SK-N-SH (cell line): ENCODE measurements around the gene TMPRSS11E. TPM values are rescaled to one million over a fixed set of nuclear protein-coding genes. Genes with fewer than 3 reads are reported as not detected.

Experiments used
- CTCF ChIA-PET: fragments of 300-600, 350-600 bp; formaldehyde crosslinking; extraction: SDS; loops from one replicate; lab custom pipeline; 2021; lab: Yijun Ruan, JAX
- POLR2A ChIA-PET: fragments of 350-600 bp; sonication (Branson Sonifier 250); formaldehyde crosslinking; extraction: SDS; loops from one replicate; lab custom pipeline; 2020; ENCODE audit warnings: antibody characterized with exemption, inconsistent platforms; lab: Yijun Ruan, JAX
- DNase-seq: peaks from one replicate; pipeline ENCODE4 v3.0.0; 2012
- H2AFZ ChIP-seq: fragments of 200-600 bp; sonication (generic); 2 replicates; pipeline ENCODE4 v1.8.1; 2016; ENCODE audit warnings: antibody characterized with exemption, mild to moderate bottlenecking, low read depth
- H3F3A ChIP-seq: fragments of 200-600 bp; sonication (generic); replicated peaks from 2 replicates; pipeline ENCODE3; 2016; ENCODE audit warnings: antibody characterized with exemption, mild to moderate bottlenecking; ENCODE audit not compliant: insufficient read depth
- H3K27ac ChIP-seq, 2 experiments: fragments of 200-500 bp in 1 of 2; fragments of 200-600 bp in 1 of 2; sonication (Bioruptor generic) in 1 of 2; sonication (generic), shearing (Covaris generic) in 1 of 2; 2 replicates each; pipeline versions ENCODE4 v1.5.1 to v1.6.1; 2014 to 2016; ENCODE audit warnings: low read depth in 2 of 2, inconsistent platforms in 1 of 2, low read length in 1 of 2, mild to moderate bottlenecking in 1 of 2, mixed read lengths in 1 of 2
- H3K27me3 ChIP-seq: fragments of 200-600 bp; sonication (generic), shearing (Covaris generic); 2 replicates; pipeline ENCODE4 v1.6.1; 2016; ENCODE audit warnings: mixed run types; ENCODE audit not compliant: insufficient read depth
- H3K36me3 ChIP-seq, 2 experiments: fragments of 200-500 bp in 1 of 2; fragments of 200-600 bp in 1 of 2; sonication (Bioruptor generic) in 1 of 2; sonication (generic) in 1 of 2; replicated peaks in 1 of 2; 2 replicates each; pipeline versions ENCODE3 to v1.5.1; 2014 to 2016; ENCODE audit warnings: low read length in 1 of 2, mild to moderate bottlenecking in 1 of 2; ENCODE audit not compliant: insufficient read depth in 2 of 2, control insufficient read depth in 1 of 2
- H3K4me1 ChIP-seq, 2 experiments: fragments of 200-500 bp in 1 of 2; fragments of 200-600 bp in 1 of 2; sonication (Bioruptor generic) in 1 of 2; sonication (generic), shearing (Covaris generic) in 1 of 2; 2 replicates each; pipeline versions ENCODE4 v1.5.1 to v1.6.1; 2014 to 2016; ENCODE audit warnings: low read depth in 1 of 2, low read length in 1 of 2, mixed run types in 1 of 2; ENCODE audit not compliant: insufficient read depth in 2 of 2, control insufficient read depth in 1 of 2
- H3K4me2 ChIP-seq: fragments of 200-600 bp; sonication (generic), shearing (Covaris generic); 2 replicates; pipeline ENCODE4 v1.6.1; 2017; ENCODE audit warnings: mixed run types
- H3K4me3 ChIP-seq, 2 experiments: fragments of 200-500 bp in 1 of 2; fragments of 200-600 bp in 1 of 2; sonication (Bioruptor generic) in 1 of 2; sonication (generic), shearing (Covaris generic) in 1 of 2; 2 replicates each; pipeline versions ENCODE4 v1.5.1 to v1.8.1; 2014 to 2016; ENCODE audit warnings: low read depth in 2 of 2, inconsistent platforms in 1 of 2, low read length in 1 of 2, mild to moderate bottlenecking in 1 of 2, mixed read lengths in 1 of 2, moderate library complexity in 1 of 2
- H3K79me2 ChIP-seq: fragments of 200-600 bp; sonication (generic); 2 replicates; pipeline ENCODE4 v1.8.1; 2017; ENCODE audit warnings: mild to moderate bottlenecking; ENCODE audit not compliant: insufficient read depth
- H3K9ac ChIP-seq: fragments of 200-600 bp; sonication (generic); 2 replicates; pipeline ENCODE4 v1.6.1; 2017; ENCODE audit warnings: mixed run types
- H3K9me2 ChIP-seq: fragments of 200-600 bp; sonication (generic); 2 replicates; pipeline ENCODE4 v1.6.1; 2017; ENCODE audit warnings: mixed run types
- H3K9me3 ChIP-seq: fragments of 200-600 bp; sonication (generic); 2 replicates; pipeline ENCODE4 v1.6.1; 2017; ENCODE audit warnings: mixed run types, mild to moderate bottlenecking, moderate library complexity
- H4K20me1 ChIP-seq: fragments of 200-600 bp; sonication (generic); 2 replicates; pipeline ENCODE4 v1.6.1; 2017; ENCODE audit warnings: mild to moderate bottlenecking, mixed run types; ENCODE audit not compliant: insufficient read depth
- CHD2 ChIP-seq: fragments of 150-350 bp; IDR thresholded peaks from 2 replicates; pipeline ENCODE4 v1.6.1; 2018; ENCODE audit warnings: low read length; ENCODE audit not compliant: partially characterized antibody
- EP300 ChIP-seq, 2 experiments: IDR thresholded peaks; 2 replicates each; pipeline versions ENCODE4 v1.4.0 to v1.6.1; 2012; ENCODE audit warnings: borderline replicate concordance in 1 of 2, low read depth in 1 of 2, low read length in 1 of 2
- FOSL2 ChIP-seq: IDR thresholded peaks from 2 replicates; pipeline ENCODE4 v1.4.0; 2012; ENCODE audit warnings: low read depth, mild to moderate bottlenecking, moderate library complexity, borderline replicate concordance
- FOXJ3 ChIP-seq: sonication (generic); formaldehyde crosslinking; IDR thresholded peaks from 2 replicates; pipeline ENCODE4 v1.5.1; 2020; ENCODE audit warnings: mild to moderate bottlenecking, missing genetic modification reagents
- GABPA ChIP-seq: IDR thresholded peaks from 2 replicates; pipeline ENCODE4 v1.4.0; 2012; ENCODE audit warnings: low read depth, mild to moderate bottlenecking
- GATA2 ChIP-seq: sonication (generic); formaldehyde crosslinking; IDR thresholded peaks from 2 replicates; pipeline ENCODE4 v1.5.0; 2020; ENCODE audit warnings: mild to moderate bottlenecking, missing genetic modification reagents
- JUND ChIP-seq: IDR thresholded peaks from 2 replicates; pipeline ENCODE4 v1.4.0; 2012
- MEF2A ChIP-seq: IDR thresholded peaks from 2 replicates; pipeline ENCODE4 v1.4.0; 2012; ENCODE audit warnings: low read depth, borderline replicate concordance
- NFIC ChIP-seq: IDR thresholded peaks from 2 replicates; pipeline ENCODE4 v1.4.0; 2012; ENCODE audit warnings: borderline replicate concordance
- NRF1 ChIP-seq: IDR thresholded peaks from 2 replicates; pipeline ENCODE4 v1.6.1; 2012; ENCODE audit warnings: low read depth, mild to moderate bottlenecking, low read length
- POLR2AphosphoS5 ChIP-seq: IDR thresholded peaks from 2 replicates; pipeline ENCODE4 v1.6.1; 2012; ENCODE audit warnings: low read depth, low read length
- RCOR1 ChIP-seq: fragments of 150-350 bp; IDR thresholded peaks from 2 replicates; pipeline ENCODE4 v1.6.1; 2017; ENCODE audit warnings: antibody characterized with exemption, low read length
- RFX5 ChIP-seq: IDR thresholded peaks from 2 replicates; pipeline ENCODE4 v1.6.1; 2012; ENCODE audit warnings: mild to moderate bottlenecking, improper control_type of control experiment, low read length
- RXRA ChIP-seq: IDR thresholded peaks from 2 replicates; pipeline ENCODE4 v1.4.0; 2012; ENCODE audit warnings: low read depth, mild to moderate bottlenecking, borderline replicate concordance
- SMC3 ChIP-seq: IDR thresholded peaks from 2 replicates; pipeline ENCODE4 v1.6.1; 2012; ENCODE audit warnings: low read depth, low read length, improper control_type of control experiment
- YY1 ChIP-seq: IDR thresholded peaks from 2 replicates; pipeline ENCODE4 v1.4.0; 2012; ENCODE audit warnings: low read depth, mild to moderate bottlenecking
- whole genome bisulfite sequencing: methylation state at CpG from one replicate; pipeline ENCODE4 v1.1.6; 2017; ENCODE audit warnings: low lambda C conversion rate; 5-methylcytosine and 5-hydroxymethylcytosine counted together
- polyA plus RNA-seq, 3 experiments: library from polyadenylated mRNA; depleted of rRNA; stranded (reverse); fragments of >200 nt; gene quantifications; 2 replicates each; pipeline ENCODE4 v1.2.3, GENCODE V29; 2012
- TF ChIP-seq, protein P1 (sequence below): fragments of 150-350 bp; IDR thresholded peaks from 2 replicates; pipeline ENCODE4 v1.6.1; 2017; ENCODE audit warnings: antibody characterized with exemption, low read length, low read depth, borderline replicate concordance
- TF ChIP-seq, protein P2 (sequence below): IDR thresholded peaks from 2 replicates; pipeline ENCODE4 v1.6.1; 2012; ENCODE audit warnings: mild to moderate bottlenecking, low read depth, low read length, moderate library complexity
- TF ChIP-seq, protein P3 (sequence below): fragments of 150-350 bp; IDR thresholded peaks from 2 replicates; pipeline ENCODE4 v1.6.1; 2016; ENCODE audit warnings: mild to moderate bottlenecking, low read depth, low read length

The TMPRSS11E gene
- polyA plus RNA-seq, 1 of the 3 experiments (the other 2 are of a cell fraction): not detected

- POLR2A ChIA-PET: no interaction called here
Measured at GRCh38 chr4:68407868-68408190, 39.4 kb upstream of the TMPRSS11E start.

DNA sequence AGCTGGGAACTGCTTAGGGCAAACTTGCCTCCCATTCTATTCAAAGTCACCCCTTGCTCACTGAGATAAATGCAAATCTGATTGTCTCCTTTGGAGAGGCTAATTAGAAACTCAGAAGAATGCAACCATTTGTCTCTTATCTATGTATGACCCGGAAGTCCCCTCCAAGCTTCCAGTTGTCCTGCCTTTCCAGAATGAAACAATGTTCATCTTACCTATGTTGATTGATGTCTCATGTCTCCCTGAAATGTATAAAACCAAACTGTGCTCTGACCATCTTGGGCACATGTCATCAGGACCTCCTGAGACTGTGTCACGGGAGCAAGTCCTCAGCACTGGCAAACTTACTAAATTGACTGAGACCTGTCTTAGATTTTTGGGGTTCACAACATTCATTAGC, 37.1 kb upstream of the TMPRSS11E start:
- H3K79me2 ChIP-seq: no peaks in the 10 kb centered on the region
- no peak overlapping the region for H3K27ac ChIP-seq
- H3K4me3 ChIP-seq: no peak overlapping the region
- no peak overlapping the region for H3K4me2 ChIP-seq
- no peak for DNase-seq
- H3F3A ChIP-seq: no peaks in the 10 kb centered on the region
- H3K36me3 ChIP-seq: no peaks in the 10 kb centered on the region
- no peaks in the 10 kb centered on the region for H4K20me1 ChIP-seq
- H2AFZ ChIP-seq: no peak overlapping the region
- peaks cover 6% of the 10 kb centered on the region; the same call in 1 of the 2 replicates for H3K27me3 ChIP-seq
- no peaks in the 10 kb centered on the region for H3K9me3 ChIP-seq
- CTCF ChIA-PET: interaction anchor here (1.3 kb wide), 1 partner anchor 138 kb away, joined by 3 read pairs; no protein-coding TSS in a partner anchor
- WGBS: 10% methylated on average over 2 of the region's 2 CpGs
- no peak for TF ChIP-seq EP300 (IDR thresholded peaks at IDR 0.05; ENCODE audit: borderline replicate concordance in 1 of 2, low read depth in 1 of 2, low read length in 1 of 2)
- no peak for TF ChIP-seq RFX5
- TF ChIP-seq NFIC: no peak
- no peak for TF ChIP-seq GABPA
- TF ChIP-seq FOSL2: no peak
- no peak for TF ChIP-seq CHD2
- no peak for TF ChIP-seq JUND
- no peak for TF ChIP-seq RXRA
- TF ChIP-seq, protein P1, sequence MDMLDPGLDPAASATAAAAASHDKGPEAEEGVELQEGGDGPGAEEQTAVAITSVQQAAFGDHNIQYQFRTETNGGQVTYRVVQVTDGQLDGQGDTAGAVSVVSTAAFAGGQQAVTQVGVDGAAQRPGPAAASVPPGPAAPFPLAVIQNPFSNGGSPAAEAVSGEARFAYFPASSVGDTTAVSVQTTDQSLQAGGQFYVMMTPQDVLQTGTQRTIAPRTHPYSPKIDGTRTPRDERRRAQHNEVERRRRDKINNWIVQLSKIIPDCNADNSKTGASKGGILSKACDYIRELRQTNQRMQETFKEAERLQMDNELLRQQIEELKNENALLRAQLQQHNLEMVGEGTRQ: no peak
- no peak for TF ChIP-seq NRF1
- no peak for TF ChIP-seq MEF2A
- POLR2A ChIA-PET: no interaction called here
- H3K4me1 ChIP-seq: no peaks in the 10 kb centered on the region
- no peaks in the 10 kb centered on the region for H3K9me2 ChIP-seq
- H3K9ac ChIP-seq: no peak overlapping the region

More at GRCh38 chr4:68407868-68408190, 39.4 kb upstream of the TMPRSS11E start:
- H3K9me3 ChIP-seq: no peaks in the 10 kb centered on the region
- no peaks in the 10 kb centered on the region for H3F3A ChIP-seq
- no peaks in the 10 kb centered on the region for H3K4me1 ChIP-seq
- 22% methylated on average over 3 of the region's 3 CpGs for WGBS
- no peak overlapping the region for H3K4me3 ChIP-seq
- no peaks in the 10 kb centered on the region for H3K36me3 ChIP-seq
- peaks cover 6% of the 10 kb centered on the region; the same call in 1 of the 2 replicates for H3K27me3 ChIP-seq
- TF ChIP-seq RCOR1 (no peak), YY1 (no peak), GABPA (no peak), FOXJ3 (CRISPR knock-in tag) (no peak), JUND (no peak), RXRA (no peak), POLR2AphosphoS5 (no peak), GATA2 (no peak), CHD2 (no peak), SMC3 (no peak)
- TF ChIP-seq, protein P2, sequence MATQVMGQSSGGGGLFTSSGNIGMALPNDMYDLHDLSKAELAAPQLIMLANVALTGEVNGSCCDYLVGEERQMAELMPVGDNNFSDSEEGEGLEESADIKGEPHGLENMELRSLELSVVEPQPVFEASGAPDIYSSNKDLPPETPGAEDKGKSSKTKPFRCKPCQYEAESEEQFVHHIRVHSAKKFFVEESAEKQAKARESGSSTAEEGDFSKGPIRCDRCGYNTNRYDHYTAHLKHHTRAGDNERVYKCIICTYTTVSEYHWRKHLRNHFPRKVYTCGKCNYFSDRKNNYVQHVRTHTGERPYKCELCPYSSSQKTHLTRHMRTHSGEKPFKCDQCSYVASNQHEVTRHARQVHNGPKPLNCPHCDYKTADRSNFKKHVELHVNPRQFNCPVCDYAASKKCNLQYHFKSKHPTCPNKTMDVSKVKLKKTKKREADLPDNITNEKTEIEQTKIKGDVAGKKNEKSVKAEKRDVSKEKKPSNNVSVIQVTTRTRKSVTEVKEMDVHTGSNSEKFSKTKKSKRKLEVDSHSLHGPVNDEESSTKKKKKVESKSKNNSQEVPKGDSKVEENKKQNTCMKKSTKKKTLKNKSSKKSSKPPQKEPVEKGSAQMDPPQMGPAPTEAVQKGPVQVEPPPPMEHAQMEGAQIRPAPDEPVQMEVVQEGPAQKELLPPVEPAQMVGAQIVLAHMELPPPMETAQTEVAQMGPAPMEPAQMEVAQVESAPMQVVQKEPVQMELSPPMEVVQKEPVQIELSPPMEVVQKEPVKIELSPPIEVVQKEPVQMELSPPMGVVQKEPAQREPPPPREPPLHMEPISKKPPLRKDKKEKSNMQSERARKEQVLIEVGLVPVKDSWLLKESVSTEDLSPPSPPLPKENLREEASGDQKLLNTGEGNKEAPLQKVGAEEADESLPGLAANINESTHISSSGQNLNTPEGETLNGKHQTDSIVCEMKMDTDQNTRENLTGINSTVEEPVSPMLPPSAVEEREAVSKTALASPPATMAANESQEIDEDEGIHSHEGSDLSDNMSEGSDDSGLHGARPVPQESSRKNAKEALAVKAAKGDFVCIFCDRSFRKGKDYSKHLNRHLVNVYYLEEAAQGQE: no peak
- TF ChIP-seq, protein P3, sequence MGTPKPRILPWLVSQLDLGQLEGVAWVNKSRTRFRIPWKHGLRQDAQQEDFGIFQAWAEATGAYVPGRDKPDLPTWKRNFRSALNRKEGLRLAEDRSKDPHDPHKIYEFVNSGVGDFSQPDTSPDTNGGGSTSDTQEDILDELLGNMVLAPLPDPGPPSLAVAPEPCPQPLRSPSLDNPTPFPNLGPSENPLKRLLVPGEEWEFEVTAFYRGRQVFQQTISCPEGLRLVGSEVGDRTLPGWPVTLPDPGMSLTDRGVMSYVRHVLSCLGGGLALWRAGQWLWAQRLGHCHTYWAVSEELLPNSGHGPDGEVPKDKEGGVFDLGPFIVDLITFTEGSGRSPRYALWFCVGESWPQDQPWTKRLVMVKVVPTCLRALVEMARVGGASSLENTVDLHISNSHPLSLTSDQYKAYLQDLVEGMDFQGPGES: no peak
- H3K9me2 ChIP-seq: no peaks in the 10 kb centered on the region
- no peak for DNase-seq
- no peaks in the 10 kb centered on the region for H3K79me2 ChIP-seq
- H2AFZ ChIP-seq: no peak overlapping the region
- H3K27ac ChIP-seq: no peak overlapping the region
- H3K4me2 ChIP-seq: no peak overlapping the region
- CTCF ChIA-PET: interaction anchor here (2.3 kb wide), 1 partner anchor 32 kb away, joined by 9 read pairs; no protein-coding TSS in a partner anchor
- no peaks in the 10 kb centered on the region for H4K20me1 ChIP-seq
- H3K9ac ChIP-seq: no peak overlapping the region
